CD4-positive, alpha-beta T cell treated with Interleukin-6 at 100 ng/mL for 8 hours (primary cell): Measurements from ENCODE around the gene NOTUM.

ENCODE experiments used
- DNase-seq: peaks from one replicate; pipeline ENCODE4 v3.0.0-alpha.2; 2020; ENCODE audit warnings: mixed read lengths, low spot score

Gene NOTUM

DNA sequence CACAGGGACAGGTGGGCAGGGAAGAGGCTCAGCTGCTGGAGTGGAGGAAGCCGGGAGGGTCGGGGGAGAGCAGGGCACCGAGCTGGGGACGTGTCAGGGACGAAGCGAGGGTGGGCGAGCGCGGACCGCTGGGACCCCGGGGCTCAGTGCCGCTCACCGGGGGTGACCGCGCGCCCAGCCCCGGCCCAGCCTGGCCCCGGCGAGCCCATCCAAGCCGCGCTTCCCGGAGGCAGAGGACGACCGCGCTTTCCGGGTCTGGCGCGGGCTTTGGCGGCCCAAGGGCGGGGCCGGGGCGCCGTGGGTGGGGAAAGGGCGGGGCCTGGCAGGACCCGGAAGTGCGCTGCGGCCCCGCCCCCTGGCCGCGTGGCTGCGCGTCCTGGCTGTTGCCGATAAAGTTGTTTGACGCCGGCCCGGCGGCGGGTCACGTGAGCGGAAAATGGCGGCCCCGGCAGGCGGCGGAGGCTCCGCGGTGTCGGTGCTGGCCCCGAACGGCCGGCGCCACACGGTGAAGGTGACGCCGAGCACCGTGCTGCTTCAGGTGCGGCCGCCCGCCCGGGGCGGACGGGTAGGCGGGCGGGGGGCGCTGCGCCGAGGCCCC, 16.3 kb upstream of the NOTUM start, which contains the start of gene ASPSCR1:
TSS of gene ASPSCR1 (plus strand) at position 419 of the 598 bp plus-strand sequence. CDS start at position 437, 18 bp downstream.
- peak; percentile 90 for DNase-seq

DNA sequence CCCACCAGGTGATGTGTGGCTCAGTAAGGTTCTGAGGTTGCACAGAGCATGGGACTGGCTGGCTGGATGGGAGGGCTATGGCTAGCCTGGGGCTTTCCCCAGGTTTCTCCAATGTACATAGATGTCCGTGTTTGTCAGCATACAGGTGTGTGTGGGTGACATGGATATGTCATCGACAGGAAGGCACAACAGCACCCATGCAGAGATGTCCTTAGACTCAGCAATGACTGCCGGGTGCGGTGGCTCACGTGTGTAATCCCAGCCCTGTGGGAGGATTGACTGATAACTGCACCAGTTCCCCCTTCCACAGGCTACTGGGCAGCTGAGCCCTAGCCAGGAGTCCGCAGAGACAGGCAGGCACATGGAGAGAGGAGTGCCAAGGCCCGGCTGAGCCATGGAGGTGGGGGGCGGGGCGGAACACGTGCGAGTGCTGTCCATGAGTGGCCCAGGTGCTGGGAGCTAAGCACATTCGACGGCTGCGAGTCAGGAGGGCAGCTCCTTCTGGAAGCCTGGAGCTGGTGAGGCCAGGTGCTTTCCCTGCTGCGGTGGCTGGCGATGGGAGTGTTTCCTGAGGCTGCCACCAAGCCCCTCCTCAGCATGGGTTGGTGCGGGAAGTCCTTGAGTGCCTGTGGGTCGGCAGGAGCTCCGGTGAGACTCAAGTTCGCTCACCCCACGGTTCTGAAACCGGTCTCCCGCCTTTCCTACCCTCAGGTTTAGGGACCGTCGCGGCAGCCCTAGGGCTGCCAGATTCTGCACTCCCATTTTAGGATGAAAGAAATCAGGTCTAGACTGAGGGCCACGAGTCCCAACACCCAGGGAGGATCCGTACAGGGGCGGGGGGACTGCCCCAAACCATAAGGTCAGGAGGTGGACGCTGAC, 15.6 kb upstream of the NOTUM start:
- DNase-seq = no peak

GRCh38 chr17:81973432-81973831, 12.4 kb upstream of the NOTUM start:
- no peak for DNase-seq

- DNase-seq = no peak
Measured at GRCh38 chr17:81968850-81969812, 8.1 kb upstream of the NOTUM start.

- DNase-seq = no peak
Measured at GRCh38 chr17:81968396-81968745, 7.4 kb upstream of the NOTUM start.

DNA sequence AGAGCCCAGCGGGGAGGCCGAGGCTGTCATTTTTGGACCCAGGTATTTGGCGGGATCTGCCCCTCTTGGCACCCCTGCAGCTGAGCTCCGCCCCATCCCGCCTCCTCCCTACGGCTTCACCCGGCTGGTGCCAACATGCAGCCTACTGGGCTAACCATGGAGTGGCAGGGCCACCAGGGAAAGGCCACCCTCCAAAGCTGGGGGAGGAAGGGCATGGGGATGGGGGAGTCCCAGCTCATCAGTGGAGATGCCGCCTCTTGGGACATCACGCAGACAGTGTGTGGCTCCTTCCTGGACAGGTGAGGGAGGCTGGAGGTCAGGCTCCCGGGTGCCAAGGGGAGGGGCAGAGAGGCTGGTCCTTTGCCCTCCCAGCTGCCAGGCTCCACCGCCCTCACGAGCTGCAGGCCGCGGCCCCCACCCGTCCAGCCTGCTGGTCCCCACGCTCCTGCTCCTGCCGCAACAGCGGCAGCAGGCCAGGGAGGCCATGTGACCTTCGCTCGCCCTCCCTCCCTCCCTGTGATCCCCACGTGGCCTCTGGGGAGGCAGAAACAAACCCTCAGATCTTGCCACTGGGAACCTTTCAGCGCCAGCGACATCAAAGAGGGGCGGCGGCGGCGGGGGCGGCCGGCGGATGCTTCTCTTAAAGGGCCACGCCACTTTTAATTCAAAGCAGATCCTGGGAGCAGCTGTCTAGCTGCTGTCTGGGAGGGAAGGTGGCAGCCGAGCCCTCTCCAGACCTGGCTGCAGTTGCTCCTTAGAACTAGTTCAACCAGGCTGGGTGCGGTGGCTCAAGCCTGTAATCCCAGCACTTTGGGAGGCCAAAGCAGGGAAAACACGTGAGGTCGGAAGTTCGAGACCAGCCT, 6.8 kb upstream of the NOTUM start:
- peak; percentile 91 for DNase-seq

DNA sequence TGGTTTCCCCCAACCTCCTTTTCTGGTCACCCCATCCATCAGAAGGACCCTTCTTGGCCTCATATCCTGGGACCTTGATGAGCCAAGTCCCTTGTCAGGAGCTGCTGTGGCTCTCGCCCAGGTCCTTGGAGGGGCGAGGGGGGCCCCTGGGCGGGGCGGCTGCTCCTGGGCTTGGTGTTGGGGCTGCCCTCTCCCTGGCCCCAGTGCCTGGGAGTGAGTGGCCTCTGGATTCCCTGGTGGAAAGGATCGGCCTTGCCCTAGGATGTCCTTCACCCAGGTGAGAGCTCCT, 6.2 kb upstream of the NOTUM start:
- DNase-seq = no peak

- no peak for DNase-seq
Measured at GRCh38 chr17:81966343-81967243, 5.6 kb upstream of the NOTUM start.

GRCh38 chr17:81964081-81964849, 3.3 kb upstream of the NOTUM start:
- DNase-seq = no peak

- DNase-seq = no peak
Measured at GRCh38 chr17:81962499-81963441, 1.8 kb upstream of the NOTUM start.

DNA sequence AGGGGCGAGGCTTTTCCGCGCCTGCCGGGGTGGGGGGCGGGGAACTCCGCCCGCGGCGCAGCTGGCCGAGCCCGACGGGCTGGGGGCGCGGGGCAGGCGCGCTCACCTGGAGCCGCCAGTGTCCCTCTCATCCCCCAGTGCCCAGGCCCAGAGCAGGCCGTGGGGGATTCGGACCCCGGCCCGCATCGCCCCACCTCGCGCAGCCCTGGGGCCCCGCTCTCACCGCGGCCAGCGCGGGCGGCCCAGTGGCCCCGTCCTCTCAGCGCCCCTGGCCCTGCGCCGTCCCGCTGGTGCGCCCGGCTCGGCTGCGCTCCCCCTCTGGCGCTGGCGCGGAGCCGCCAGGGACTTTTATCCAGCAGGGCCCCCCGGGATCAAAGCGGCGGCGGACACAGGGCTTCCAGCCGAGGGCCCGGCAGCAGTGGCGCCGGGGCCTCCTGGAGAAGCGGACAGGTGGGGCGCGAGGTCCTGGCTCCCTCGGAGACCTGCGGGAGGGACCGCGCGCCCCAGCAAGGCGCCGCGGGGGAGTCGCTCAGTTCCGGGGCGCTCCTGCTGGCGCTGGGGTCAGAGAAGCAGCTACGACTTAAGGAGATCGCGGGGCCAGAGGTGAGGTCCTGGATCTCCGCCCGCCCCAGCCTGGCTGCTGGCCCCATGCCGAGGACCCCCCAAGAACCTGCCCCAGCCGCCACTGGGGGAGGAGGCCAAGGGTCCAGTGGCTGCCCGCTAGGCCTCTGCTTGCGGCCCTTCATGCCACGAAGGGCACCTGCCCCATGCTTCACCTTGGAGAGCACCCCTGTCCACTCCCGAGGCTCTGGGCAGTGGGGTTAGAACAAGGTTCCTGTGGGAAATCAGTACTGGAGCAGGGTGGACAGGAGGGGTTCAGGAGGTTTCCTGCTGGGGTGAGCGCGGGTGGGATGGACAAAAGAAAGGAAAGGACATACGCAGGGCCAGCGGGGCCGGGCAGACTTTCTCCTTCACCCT, 823 bp upstream of the NOTUM start:
- no peak for DNase-seq

DNA sequence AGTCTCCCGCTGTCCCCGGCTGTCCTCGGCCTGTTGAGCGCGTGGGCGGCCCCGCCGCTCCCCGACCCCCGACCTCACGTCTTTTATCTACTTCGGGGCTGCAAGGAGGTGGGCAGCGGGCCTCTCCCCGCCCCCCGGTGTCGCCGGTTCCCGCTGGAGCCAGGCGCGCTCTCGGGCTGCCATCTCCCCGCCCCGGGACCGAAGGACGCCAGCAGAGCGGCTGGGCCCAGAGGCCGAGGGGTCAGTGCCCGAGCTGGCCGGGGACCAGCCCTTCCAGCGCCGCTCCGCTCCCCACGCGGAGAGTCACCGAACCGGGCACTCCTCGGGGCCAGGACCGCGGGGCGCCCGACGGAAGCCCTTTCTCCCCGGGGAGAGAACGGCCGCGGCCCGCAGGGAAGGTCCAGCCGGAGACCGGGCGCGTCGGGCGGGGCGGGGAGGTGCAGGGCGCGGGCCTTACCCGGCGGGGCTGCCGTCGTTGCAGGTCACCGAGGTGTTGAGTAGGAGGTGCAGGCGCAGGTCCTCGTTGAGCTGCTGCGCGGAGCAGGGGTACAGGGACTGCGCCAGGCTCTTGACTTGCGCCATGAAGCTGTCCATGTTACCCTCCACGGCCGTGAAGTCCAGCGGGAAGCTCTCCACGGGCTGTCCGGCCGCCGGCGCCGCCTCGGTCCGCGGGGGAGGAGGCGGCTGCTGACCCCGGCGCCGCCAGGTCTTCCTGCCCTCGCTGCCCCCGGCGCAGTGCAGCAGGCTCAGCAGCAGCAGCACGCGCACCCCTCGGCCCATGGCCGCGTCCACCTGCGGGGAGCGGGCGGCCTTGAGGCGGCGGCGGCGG, 643 bp downstream of the NOTUM start:
- no peak for DNase-seq

- DNase-seq = peak; percentile 78
Measured at GRCh38 chr17:81959362-81960129, 1.4 kb downstream of the NOTUM start.

- no peak for DNase-seq
Measured at GRCh38 chr17:81958633-81959342, 2.2 kb downstream of the NOTUM start.
